Activated naive CD8-positive, alpha-beta T cell treated with anti-CD3 and anti-CD28 coated beads, Interleukin-2, amount 50 U/mL, for 24 hours (primary cell): ENCODE data around the gene CFAP58.

Experiments
- ATAC-seq: fragments of 150-1000 bp; cut with Tn5 transposase; one replicate; pipeline ENCODE4 v1.10.0; 2021
- DNase-seq: peaks from one replicate; pipeline ENCODE4 v3.0.0; 2021
- H3K27ac Mint-ChIP-seq: one replicate; pipeline ENCODE4 v1.8.0; 2021; ENCODE audit warnings: mild to moderate bottlenecking, mixed read lengths
- H3K27me3 Mint-ChIP-seq: one replicate; pipeline ENCODE4 v1.8.0; 2021; ENCODE audit warnings: mixed read lengths
- H3K36me3 Mint-ChIP-seq: one replicate; pipeline ENCODE4 v1.8.0; 2021; ENCODE audit warnings: low read depth, mixed read lengths
- H3K4me1 Mint-ChIP-seq: one replicate; pipeline ENCODE4 v1.8.0; 2021; ENCODE audit warnings: mixed read lengths
- H3K4me3 Mint-ChIP-seq: one replicate; pipeline ENCODE4 v1.8.0; 2021; ENCODE audit warnings: mild to moderate bottlenecking, moderate library complexity, mixed read lengths
- H3K9me3 Mint-ChIP-seq: one replicate; pipeline ENCODE4 v1.8.0; 2021; ENCODE audit warnings: mixed read lengths

Gene CFAP58

DNA sequence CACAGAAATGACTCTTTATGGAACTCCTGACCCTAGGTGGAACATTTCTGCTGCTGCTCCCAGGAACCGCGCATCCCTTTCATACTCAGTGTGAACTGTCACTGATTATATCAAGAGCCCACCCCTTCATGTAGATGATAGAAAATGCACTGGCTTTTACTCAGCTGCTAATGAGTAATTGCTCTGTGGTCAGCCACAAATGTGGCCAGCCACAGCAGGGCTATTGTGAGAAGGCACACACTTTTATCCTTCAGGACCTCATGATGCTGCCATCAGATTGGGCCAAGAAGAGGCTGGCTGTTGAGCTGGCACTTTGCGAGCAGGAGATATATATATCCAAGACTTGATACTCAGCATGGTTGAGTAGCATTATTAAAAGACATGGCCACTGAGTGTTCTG lies 124.7 kb downstream of the CFAP58 start:
- Mint-ChIP-seq H3K4me1 (no peaks in the 10 kb centered on the region), H3K36me3 (no peaks in the 10 kb centered on the region), H3K4me3 (no peak overlapping the region), H3K27ac (no peak overlapping the region), H3K27me3 (peaks cover 2% of the 10 kb centered on the region), H3K9me3 (no peaks in the 10 kb centered on the region)
- DNase-seq = no peak
- no peak for ATAC-seq

DNA sequence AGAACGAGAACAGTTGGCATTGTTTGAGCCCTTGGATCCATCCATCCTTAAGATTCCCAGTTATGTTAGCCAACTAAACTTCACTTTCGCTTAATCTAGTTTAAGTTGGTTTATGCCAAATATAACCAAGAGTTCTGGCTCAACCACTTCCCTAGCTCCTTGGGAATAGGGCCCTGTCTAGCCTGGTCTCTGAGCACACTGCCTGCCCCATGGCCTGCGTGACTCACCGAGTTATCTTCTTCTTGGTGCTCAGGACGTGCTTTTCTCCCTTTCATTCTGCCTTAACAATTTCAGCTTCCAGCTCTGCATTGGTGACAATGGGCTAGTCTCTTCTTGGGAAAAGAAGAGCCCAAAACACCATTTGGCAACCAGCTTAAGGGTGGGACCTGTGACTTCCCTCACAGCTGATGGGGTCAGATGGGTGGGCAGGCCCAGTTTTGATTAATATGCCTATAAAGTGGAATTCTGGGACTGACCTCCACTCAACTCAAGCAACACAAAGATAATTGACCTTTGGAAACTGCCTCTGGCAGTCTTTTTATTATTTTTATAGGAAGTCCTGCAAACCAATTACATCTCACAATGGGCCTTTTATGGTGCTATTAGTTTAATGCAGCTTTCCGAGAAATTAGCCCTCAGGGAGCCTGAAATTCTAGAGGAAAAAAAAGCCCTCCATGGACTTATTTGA lies 126.4 kb downstream of the CFAP58 start:
- DNase-seq (no peak), ATAC-seq (no peak)
- peaks cover 3% of the 10 kb centered on the region for H3K4me1 Mint-ChIP-seq

GRCh38 chr10:104480797-104481196 lies 127.2 kb downstream of the CFAP58 start:
- no peaks in the 10 kb centered on the region for H3K9me3 Mint-ChIP-seq

More for the DNA sequence above, 126.4 kb downstream of the CFAP58 start:
- Mint-ChIP-seq H3K36me3 (no peaks in the 10 kb centered on the region), H3K27me3 (peaks cover 1% of the 10 kb centered on the region), H3K9me3 (no peaks in the 10 kb centered on the region), H3K27ac (no peak overlapping the region), H3K4me3 (no peak overlapping the region)

DNA sequence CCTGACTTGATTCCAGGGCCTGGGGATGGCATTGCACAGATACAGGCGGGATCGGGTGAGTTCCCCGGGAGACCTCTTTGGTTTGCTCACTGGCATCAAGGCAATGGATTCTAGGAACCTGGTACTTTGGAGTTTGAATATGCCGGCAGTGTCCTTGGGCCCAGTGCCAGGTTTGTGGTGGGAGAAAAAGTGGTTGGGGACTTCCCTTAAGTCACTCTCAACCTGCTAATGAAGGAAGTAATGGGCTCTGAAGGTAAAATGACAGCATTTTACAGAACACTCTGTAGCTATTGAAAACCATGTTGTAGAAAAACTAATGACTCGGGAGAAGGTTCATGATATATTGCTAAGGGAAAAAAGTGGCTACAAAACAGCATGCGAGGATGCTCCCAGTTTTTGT lies 129.9 kb downstream of the CFAP58 start:
- Mint-ChIP-seq H3K27ac (no peak overlapping the region), H3K4me3 (no peak overlapping the region), H3K27me3 (peaks cover 5% of the 10 kb centered on the region), H3K9me3 (no peaks in the 10 kb centered on the region), H3K36me3 (no peaks in the 10 kb centered on the region), H3K4me1 (peaks cover 3% of the 10 kb centered on the region)
- DNase-seq (peak; percentile 11), ATAC-seq (no peak)

More at GRCh38 chr10:104480797-104481196, 127.2 kb downstream of the CFAP58 start:
- Mint-ChIP-seq H3K4me1 (peaks cover 3% of the 10 kb centered on the region), H3K27ac (no peak overlapping the region), H3K36me3 (no peaks in the 10 kb centered on the region), H3K4me3 (no peak overlapping the region), H3K27me3 (peaks cover 3% of the 10 kb centered on the region)
- ATAC-seq (no peak), DNase-seq (no peak)

DNA sequence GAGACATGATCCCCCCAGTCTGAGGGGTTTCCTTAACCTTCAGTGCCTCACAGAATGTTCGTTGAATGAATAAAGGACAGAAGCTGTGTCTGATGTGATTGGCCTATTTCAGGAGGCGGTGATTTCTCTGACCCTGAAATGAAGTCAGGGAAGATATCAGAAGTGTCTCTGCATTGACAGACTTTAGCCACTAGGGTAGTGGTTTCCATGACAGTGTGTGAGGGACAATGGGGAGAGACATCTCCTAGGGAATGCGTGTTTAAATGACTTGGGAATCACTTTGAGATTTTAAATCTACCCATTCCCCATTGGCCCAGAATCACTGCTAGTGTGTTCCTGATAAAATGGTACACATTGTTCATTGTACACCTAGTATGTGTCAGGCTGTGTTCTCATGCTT lies 132.0 kb downstream of the CFAP58 start:
- Mint-ChIP-seq H3K4me1 (peaks cover 3% of the 10 kb centered on the region), H3K4me3 (no peak overlapping the region), H3K9me3 (no peaks in the 10 kb centered on the region), H3K27ac (no peak overlapping the region), H3K27me3 (peaks cover 5% of the 10 kb centered on the region), H3K36me3 (no peaks in the 10 kb centered on the region)
- DNase-seq (no peak), ATAC-seq (no peak)

GRCh38 chr10:104486803-104487202 lies 133.2 kb downstream of the CFAP58 start:
- Mint-ChIP-seq H3K27ac (no peak overlapping the region), H3K4me1 (peaks cover 3% of the 10 kb centered on the region), H3K36me3 (no peaks in the 10 kb centered on the region), H3K9me3 (no peaks in the 10 kb centered on the region), H3K4me3 (no peak overlapping the region), H3K27me3 (peaks cover 5% of the 10 kb centered on the region)
- DNase-seq (no peak), ATAC-seq (no peak)

DNA sequence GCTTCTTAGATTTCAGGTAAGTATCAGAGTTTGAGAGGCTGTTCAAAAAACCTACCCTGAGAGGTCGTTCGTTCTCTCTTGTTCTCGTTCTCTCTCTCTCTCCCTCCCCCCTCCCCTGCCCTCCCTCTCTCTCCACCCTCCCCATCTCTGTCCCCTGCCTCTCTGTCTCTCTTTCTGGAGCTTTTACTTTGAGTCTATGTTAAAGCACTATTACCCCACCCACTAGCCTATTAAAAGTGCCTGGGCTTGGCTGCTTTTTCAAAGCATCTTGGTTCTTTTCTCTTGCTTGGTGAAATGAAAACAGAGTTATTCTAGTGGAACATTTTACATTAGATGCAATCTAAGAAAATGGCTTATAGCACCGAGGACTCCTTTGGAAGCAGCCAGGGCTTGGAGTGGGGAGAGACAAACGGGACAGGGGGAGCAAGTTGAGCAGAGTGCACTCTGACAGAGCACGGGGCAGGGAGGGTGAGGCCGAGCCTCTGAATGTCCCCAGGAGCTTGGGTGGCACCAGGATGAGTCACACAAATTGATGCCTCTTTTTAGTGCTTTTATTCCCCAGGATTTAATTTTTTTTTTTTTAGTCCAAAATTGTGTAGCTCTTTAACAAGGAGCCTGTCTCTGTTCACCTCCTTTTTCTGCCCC lies 134.3 kb downstream of the CFAP58 start:
- Mint-ChIP-seq H3K27ac (no peak overlapping the region), H3K36me3 (no peaks in the 10 kb centered on the region), H3K27me3 (peaks cover 9% of the 10 kb centered on the region), H3K4me1 (peaks cover 3% of the 10 kb centered on the region), H3K9me3 (no peaks in the 10 kb centered on the region), H3K4me3 (no peak overlapping the region)
- ATAC-seq (no peak), DNase-seq (no peak)

GRCh38 chr10:104488439-104488832 lies 134.8 kb downstream of the CFAP58 start:
- Mint-ChIP-seq H3K9me3 (no peaks in the 10 kb centered on the region), H3K27ac (no peak overlapping the region), H3K36me3 (no peaks in the 10 kb centered on the region), H3K4me1 (peaks cover 3% of the 10 kb centered on the region), H3K27me3 (peaks cover 9% of the 10 kb centered on the region), H3K4me3 (no peak overlapping the region)
- DNase-seq (no peak), ATAC-seq (no peak)

DNA sequence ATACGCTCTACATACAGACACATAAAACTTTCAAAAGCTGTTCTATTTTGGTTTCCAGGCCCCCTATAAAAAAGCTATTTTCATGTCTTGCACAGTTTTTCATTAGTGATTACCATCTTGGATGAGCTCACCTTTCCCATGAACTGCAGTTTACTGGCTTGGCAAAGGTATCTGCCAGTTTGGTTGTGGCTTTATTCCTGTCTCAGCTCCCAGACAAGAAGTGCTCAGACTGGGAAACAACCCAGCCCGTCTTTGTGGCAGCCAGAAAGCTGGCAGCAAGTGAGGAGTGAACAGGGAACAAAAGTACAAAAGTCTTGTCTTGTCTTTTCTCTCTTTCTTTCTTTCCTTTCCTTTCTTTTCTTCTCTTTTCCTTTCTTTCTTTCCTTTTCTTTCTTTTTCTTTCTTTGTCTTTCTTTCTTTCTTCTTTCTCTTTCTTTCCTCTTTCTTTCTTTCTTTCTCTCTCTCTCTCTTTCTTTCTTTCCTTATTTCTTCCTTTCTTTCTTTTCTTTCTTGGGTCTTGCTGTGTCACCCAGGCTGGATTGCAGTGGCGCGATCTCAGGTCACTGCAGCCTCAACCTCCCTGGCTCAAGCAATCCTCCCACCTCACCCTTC lies 138.8 kb downstream of the CFAP58 start:
- no peak overlapping the region for H3K4me3 Mint-ChIP-seq
- H3K27ac Mint-ChIP-seq = no peak overlapping the region
- no peaks in the 10 kb centered on the region for H3K9me3 Mint-ChIP-seq
- DNase-seq = no peak
- peaks cover 4% of the 10 kb centered on the region for H3K27me3 Mint-ChIP-seq
- H3K36me3 Mint-ChIP-seq = no peaks in the 10 kb centered on the region
- ATAC-seq = no peak
- no peaks in the 10 kb centered on the region for H3K4me1 Mint-ChIP-seq

DNA sequence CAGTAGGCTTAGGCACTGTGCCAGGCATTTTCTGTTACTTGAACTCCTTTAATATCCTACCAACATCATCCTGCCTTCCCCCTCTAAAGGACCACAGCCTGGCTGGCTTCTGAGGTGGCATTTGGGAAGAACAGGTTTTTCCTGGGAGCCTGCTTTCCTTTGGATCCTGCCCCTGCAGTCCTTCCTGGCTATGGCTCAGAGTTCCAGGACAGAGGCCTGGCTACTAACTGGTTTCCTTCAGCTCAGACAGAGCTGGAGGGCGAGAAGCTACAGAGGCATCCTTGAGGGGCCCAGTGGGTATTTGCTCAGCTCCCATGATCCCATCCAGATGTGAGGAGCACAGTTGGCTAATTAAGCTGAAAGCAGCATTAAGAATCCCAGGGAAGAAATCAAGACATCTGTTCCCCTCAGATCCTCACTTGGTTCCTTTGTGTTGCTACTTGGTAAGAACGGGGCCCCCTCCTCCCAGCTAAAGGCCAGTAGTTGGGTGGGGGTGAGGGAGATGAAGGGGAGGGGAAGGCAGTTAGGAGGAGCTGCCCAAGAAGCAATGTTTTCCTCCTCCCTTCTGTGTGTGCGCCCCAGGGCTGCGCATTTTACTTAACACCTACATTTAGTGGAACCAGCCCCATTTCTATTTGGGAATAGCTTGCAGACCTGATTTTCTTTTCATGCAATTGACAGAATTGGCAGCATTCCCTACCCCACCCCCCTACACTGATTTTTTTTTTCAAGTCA lies 144.9 kb downstream of the CFAP58 start:
- Mint-ChIP-seq H3K4me1 (no peaks in the 10 kb centered on the region), H3K9me3 (no peaks in the 10 kb centered on the region), H3K36me3 (no peaks in the 10 kb centered on the region), H3K27ac (no peak overlapping the region), H3K27me3 (peaks cover 2% of the 10 kb centered on the region), H3K4me3 (no peak overlapping the region)
- DNase-seq (no peak), ATAC-seq (no peak)

DNA sequence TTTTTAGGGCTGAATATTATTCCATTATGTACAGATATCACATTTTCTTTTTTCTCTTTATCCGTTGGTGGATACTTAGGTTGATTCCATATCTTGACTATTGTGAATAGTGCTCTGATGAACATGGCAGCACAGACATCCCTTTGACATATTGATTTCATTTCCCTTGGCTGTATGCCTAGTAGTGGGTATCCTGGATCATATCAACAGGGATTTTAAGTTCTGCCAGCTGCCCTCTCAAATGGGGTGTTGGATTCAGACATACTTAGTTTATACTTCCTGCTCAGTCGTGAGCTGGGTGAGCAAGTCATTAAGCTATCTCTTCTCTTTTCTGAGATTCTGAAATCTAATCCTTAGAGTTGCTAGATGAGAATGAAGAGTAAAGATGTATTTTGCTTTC lies 147.8 kb downstream of the CFAP58 start:
- H3K9me3 Mint-ChIP-seq = no peaks in the 10 kb centered on the region
- no peak for ATAC-seq
- H3K27me3 Mint-ChIP-seq = peaks cover 4% of the 10 kb centered on the region
- H3K4me3 Mint-ChIP-seq = no peak overlapping the region
- no peaks in the 10 kb centered on the region for H3K36me3 Mint-ChIP-seq
- no peak for DNase-seq
- H3K4me1 Mint-ChIP-seq = no peaks in the 10 kb centered on the region
- H3K27ac Mint-ChIP-seq = no peak overlapping the region

DNA sequence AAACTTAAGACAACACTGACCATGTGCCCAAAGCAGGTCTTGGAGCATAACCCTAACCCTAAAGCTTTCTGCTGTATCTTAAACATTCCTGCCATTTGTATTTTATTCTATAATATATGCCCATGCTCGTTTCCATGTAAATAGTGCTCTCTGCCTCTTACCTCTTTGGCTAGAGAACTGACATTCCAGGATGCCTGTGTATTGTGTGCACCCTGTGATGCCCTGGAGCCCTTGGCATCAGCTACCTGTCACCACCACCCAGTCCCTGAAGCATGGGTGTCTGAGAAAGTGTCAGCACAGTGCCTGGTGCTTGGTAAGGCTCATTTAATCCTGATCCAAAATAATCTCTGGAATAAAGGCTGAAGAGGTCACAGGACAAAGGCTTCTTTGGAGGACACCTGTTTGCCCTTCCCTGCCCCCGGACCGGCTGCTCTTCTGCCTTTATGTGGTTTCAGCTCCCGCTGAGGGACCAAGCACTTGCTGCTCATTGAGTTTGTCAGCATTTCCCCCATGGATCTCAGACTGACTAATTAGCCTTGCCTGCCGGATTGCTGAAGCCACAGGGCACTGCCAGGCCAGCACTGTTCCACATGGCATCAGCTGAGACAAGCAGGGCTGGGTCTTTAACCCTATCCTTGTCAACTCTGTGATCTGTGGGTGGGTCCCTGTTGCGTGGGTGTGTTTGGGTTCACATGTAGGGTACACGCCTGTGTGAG lies 148.4 kb downstream of the CFAP58 start:
- no peak for DNase-seq
- Mint-ChIP-seq H3K9me3 (no peaks in the 10 kb centered on the region), H3K27ac (no peak overlapping the region), H3K4me1 (no peaks in the 10 kb centered on the region), H3K27me3 (peaks cover 4% of the 10 kb centered on the region), H3K36me3 (no peaks in the 10 kb centered on the region), H3K4me3 (no peak overlapping the region)
- ATAC-seq = no peak

- Mint-ChIP-seq H3K36me3 (no peaks in the 10 kb centered on the region), H3K27ac (no peak overlapping the region), H3K9me3 (no peaks in the 10 kb centered on the region), H3K4me3 (no peak overlapping the region), H3K27me3 (peaks cover 4% of the 10 kb centered on the region), H3K4me1 (no peaks in the 10 kb centered on the region)
- no peak for DNase-seq
- ATAC-seq = no peak
These were observed 149.3 kb downstream of the CFAP58 start for GRCh38 chr10:104502907-104503306.
